Left renal cortex interstitium (tissue), 4 donors: Measurements from ENCODE around the gene SEL1L2. TPM values are rescaled to one million over a fixed set of nuclear protein-coding genes. Genes with fewer than 3 reads are reported as not detected.

ENCODE experiments used
- DNase-seq, 4 donors: peaks; one replicate each; pipeline ENCODE4 v3.0.0-alpha.2; 2013; ENCODE audit warnings: low read depth in 4 of 4, low spot score in 2 of 4, missing footprints in 1 of 4
- polyA plus RNA-seq, 4 donors: library from polyadenylated mRNA; unstranded; fragments of 120-200 nt; gene quantifications; one replicate each; pipeline ENCODE4 v1.2.1, GENCODE V29; 2013; ENCODE audit not compliant: insufficient read length in 4 of 4

The SEL1L2 gene
- polyA plus RNA-seq, 4 donors, result 0.08 to 0.25 TPM; not detected in 2

- DNase-seq, result no peak
These were observed 60.1 kb downstream of the SEL1L2 start for GRCh38 chr20:13930281-13930680.

- no peak for DNase-seq
These were observed 60.6 kb downstream of the SEL1L2 start for GRCh38 chr20:13929836-13930235.

DNA sequence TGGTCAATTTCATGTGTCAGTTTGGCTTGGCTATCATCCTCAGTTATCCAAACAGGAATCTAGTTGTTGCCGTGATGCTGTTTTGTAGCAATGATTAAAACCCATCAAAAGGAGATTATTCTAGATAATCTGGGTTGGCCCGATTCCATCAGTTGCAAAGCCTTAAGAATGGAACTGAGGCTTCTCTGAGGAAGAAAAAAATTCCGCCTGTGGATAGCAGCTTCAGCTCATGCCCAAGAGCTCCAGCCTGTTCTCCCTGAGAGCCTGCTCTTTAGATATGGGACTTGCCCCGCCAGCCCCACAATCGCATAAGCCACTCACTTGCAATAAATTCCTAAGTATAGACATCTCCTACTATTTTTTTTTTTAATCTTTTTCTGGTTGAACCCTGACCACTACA is 61.5 kb downstream of the SEL1L2 start:
- no peak for DNase-seq

- DNase-seq, result no peak
These were observed 63.2 kb downstream of the SEL1L2 start for GRCh38 chr20:13927171-13927570.

DNA sequence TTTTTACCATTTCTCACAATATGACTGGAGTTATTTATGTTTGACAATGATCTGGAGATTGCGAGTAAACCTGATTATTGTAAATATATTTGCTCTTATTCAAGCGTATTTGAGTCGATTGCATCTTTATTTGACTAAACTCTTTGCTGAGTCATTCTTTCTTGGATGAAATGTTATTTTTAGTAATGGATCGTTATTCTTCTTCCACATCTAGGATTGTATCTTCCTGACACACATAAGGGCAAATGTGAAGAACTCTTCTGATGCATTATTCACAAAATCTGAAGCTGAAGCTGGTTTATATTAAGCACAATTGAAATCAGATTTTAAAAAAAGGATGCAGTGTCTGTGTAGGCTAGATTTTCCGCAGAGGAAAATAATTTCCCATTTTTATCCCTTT is 68.2 kb downstream of the SEL1L2 start:
- DNase-seq, result no peak

GRCh38 chr20:13915284-13915683 is 75.1 kb downstream of the SEL1L2 start:
- peak in 1 of 4 donors; percentile 12 for DNase-seq

- no peak for DNase-seq
These were observed 76.8 kb downstream of the SEL1L2 start for GRCh38 chr20:13913572-13913971.

GRCh38 chr20:13913131-13913530 is 77.3 kb downstream of the SEL1L2 start:
- no peak for DNase-seq

DNA sequence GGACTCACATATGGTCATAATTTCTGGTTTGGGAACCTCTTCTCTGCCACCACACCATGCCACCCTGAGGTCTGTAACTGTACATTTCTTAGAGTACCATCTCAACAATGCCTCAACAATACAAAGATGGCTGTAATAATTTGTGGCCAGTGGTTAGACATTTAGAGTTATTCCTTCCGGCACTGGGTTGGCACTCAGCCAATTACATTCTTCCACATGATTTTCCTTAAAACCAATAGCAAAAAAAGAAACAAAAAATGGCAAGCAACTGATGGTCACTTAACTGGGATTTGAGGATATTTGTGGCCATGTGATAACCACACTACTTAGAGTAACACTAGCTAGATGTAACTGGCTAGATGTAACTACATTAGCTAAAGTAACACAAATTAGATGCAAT is 79.9 kb downstream of the SEL1L2 start:
- DNase-seq, result no peak

- no peak for DNase-seq
These were observed 81.3 kb downstream of the SEL1L2 start for GRCh38 chr20:13909067-13909466.

GRCh38 chr20:13904766-13905165 is 85.6 kb downstream of the SEL1L2 start:
- no peak for DNase-seq

DNA sequence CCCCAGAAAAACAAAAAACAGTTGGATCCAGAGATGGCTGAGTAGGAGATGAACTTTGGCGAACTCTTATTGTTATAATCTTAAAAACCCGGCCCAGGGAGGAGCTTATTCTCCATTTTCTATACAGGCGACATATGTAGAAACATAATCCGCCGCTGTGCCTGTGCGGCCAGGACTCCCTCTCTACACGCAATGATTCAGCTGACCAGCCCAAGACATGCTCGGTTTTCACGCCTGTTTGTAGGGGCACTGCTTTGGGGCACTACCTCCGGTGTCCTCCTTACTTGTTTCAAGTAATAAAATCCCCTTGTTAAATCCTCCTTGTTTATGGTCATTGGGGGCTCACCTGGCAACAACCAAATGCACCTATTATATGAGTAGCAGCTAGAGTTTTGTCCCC is 89.9 kb downstream of the SEL1L2 start:
- DNase-seq, result no peak

DNA sequence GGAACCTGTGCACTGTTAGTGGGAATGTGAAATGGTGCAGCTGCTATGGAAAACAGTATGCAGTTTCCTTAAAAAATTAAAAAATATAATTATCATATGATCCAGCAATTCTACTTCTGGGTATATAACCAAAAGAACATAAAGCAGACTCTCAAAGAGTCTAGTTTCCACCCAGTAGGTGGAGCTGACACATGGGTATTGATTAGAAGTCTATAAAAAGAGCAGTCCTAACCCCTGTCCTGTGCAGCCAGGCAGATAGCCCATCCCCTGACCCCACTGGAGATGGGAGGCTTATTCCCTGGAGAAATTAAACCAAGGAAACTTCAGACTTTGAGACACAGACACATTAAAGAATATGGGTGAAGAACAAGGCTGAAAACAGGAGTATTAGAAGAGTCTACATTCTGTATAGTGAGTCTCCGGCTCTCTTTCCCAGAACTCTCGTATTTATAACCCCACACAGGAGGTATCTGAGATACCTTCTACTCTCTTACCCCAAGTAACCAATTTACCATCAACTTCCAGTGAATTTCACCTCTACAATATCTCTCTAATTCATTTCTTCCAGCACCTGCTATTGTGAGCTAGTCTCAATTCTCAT is 92.3 kb downstream of the SEL1L2 start:
- DNase-seq, result no peak

- DNase-seq, result no peak
These were observed 98.8 kb downstream of the SEL1L2 start for GRCh38 chr20:13891575-13891974.

DNA sequence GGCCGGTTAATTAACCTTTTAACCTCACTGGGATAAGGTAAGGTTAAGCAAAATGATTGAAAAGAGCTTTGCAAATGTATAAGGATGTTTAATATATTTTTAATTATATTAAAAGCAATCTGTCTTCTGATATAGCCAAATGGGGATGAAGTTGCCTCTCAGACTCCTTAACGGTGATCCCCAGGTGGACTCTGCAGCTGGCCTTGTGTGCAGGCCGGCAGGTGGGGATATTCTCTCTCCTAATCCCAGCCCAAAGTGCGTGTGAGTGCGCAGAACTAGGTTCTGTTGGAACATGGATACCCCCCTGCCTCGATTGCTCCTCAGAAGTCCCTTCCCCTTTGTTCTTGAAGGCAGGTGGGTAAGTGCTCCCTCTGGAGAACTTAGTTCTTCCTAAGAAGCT is 105.6 kb downstream of the SEL1L2 start:
- no peak for DNase-seq

DNA sequence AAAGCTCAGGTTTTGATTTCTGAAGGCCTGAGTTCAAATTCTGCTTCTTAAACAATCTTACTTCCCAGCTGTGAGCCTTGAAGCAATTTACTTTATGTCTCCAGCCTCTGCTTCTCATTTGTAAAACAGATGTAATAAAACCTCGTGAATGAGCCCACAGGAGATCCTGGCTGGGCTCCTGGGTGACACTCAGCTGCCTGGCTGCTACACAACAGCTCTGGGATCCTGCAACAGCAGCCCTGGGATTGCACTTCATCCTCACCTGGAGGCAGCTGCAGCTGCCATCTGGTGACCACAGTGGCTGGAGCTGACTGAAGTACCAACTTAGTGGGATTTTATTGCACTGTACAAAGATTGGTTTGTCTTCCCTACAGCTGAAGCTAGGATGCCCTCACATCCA is 107.0 kb downstream of the SEL1L2 start:
- DNase-seq, result no peak

GRCh38 chr20:13878566-13878965 is 111.8 kb downstream of the SEL1L2 start:
- DNase-seq, result no peak

- peak in 1 of 4 donors; percentile 23 for DNase-seq
These were observed 112.6 kb downstream of the SEL1L2 start for GRCh38 chr20:13877793-13878192.

DNA sequence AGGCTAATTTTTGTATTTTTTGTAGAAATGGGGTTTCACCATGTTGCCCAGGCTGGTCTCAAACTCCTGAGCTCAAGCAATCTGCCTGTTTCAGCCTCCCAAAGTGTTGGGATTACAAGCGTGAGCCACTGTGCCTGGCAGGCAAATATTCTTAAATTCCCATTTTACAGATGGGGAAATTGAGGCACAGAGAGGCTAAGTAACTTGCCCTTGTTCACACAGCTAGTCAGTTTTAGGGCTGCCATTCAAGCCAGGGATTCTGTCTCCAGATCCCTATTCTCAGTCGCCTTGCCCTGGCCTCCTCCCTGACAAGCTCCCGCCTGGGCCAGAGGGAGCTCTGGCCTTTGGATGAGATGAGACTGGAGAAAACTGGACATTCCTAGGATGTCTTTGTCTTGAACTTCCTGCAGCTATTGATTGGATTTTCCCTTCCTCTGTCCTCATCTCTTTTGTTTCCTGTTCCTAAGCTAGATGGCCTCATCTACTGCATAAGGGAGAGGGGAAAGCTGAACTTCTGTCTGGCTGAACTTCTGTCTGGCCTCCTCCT is 115.1 kb downstream of the SEL1L2 start:
- no peak for DNase-seq

- DNase-seq, result no peak
These were observed 115.8 kb downstream of the SEL1L2 start for GRCh38 chr20:13874394-13875157.

GRCh38 chr20:13873831-13874230 is 116.6 kb downstream of the SEL1L2 start:
- no peak for DNase-seq

DNA sequence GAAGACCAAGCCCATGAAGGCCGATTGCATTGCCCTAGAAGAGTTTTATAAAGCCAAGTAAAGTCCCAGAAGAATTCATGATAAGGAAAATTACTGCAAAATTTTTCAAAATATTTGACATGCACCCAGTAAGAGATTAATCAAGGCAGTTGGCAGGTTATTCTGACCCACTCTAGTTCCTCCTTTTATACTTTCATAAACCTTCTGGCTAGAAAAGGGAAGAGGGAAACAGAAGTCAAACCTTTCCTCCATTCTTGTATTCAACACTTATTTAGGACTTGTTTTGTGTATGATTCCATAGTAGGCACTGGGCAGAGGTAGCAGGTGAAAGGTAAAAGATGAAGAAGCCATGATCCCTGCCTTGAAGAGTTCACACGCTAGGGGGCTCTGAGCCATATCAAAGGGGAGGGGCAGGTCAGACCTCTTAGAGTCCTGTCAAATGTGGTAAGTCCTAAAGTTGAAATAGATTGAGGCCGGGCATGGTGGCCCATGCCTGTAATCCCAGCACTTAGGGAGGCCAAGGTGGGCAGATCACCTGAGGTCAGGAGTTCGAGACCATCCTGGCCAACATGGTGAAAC is 120.2 kb downstream of the SEL1L2 start:
- DNase-seq, result no peak
